Rectal smooth muscle tissue (tissue), 1 donor: ENCODE measurements around the gene SLC34A1.
"Not testable (repeated sequence)": the region's sequence is repeated elsewhere in the genome, so short reads cannot be mapped to it uniquely, and the experiment has no call there.

Experiments
- H3K27ac ChIP-seq: one replicate; pipeline ENCODE4 v1.7.0; 2013; ENCODE audit warnings: low read depth, low read length, inconsistent platforms
- H3K27me3 ChIP-seq: one replicate; pipeline ENCODE4 v1.7.0; 2013; ENCODE audit warnings: low read length; ENCODE audit not compliant: control insufficient read depth, insufficient read depth
- H3K36me3 ChIP-seq: one replicate; pipeline ENCODE4 v1.7.0; 2013; ENCODE audit warnings: low read length; ENCODE audit not compliant: control insufficient read depth, insufficient read depth
- H3K4me1 ChIP-seq: one replicate; pipeline ENCODE4 v1.7.0; 2013; ENCODE audit warnings: low read length; ENCODE audit not compliant: control insufficient read depth, insufficient read depth
- H3K4me3 ChIP-seq: one replicate; pipeline ENCODE4 v1.7.0; 2013; ENCODE audit warnings: low read length
- H3K9ac ChIP-seq: one replicate; pipeline ENCODE4 v1.7.0; 2013; ENCODE audit warnings: low read length

SLC34A1 gene, protein sequence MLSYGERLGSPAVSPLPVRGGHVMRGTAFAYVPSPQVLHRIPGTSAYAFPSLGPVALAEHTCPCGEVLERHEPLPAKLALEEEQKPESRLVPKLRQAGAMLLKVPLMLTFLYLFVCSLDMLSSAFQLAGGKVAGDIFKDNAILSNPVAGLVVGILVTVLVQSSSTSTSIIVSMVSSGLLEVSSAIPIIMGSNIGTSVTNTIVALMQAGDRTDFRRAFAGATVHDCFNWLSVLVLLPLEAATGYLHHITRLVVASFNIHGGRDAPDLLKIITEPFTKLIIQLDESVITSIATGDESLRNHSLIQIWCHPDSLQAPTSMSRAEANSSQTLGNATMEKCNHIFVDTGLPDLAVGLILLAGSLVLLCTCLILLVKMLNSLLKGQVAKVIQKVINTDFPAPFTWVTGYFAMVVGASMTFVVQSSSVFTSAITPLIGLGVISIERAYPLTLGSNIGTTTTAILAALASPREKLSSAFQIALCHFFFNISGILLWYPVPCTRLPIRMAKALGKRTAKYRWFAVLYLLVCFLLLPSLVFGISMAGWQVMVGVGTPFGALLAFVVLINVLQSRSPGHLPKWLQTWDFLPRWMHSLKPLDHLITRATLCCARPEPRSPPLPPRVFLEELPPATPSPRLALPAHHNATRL

DNA sequence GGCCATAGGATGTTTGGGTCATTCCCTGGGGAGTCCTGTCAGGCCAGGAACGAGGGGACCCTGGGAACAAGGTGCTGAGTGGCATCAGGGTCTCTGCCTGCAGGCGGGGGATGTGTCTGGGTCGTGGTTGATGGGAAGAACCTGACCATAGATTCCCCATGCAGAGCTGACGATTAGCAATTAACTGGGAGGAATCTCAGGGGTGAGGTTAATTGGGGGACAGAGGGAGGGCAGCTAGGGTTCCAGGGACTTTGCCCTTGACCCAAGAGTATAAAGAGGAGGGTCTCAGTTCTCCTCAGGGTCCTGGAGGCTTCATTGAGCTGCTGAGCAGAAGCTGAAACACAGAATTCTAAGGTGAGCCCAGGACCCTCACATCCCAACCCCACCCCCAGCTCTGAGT, at the start of gene SLC34A1:
TSS of gene SLC34A1 (plus strand) at position 301 of the 400 bp plus-strand sequence. CDS start 1,308 bp downstream, outside the sequence.
- no peaks in the 10 kb centered on the region for H3K27me3 ChIP-seq
- no peaks in the 10 kb centered on the region for H3K36me3 ChIP-seq
- H3K4me1 ChIP-seq: no peaks in the 10 kb centered on the region
- H3K4me3 ChIP-seq: no peak within 1 kb of the TSS
- H3K27ac ChIP-seq: no peak within 1 kb of the TSS
- no peak within 1 kb of the TSS for H3K9ac ChIP-seq

- Histone ChIP-seq H3K36me3 (peaks cover 58% of the 10 kb centered on the region), H3K9ac (no peak overlapping the region), H3K27me3 (no peaks in the 10 kb centered on the region), H3K27ac (no peak overlapping the region), H3K4me1 (no peaks in the 10 kb centered on the region), H3K4me3 (no peak overlapping the region)
These were observed 49.2 kb upstream of the SLC34A1 start for GRCh38 chr5:177334781-177335700.

DNA sequence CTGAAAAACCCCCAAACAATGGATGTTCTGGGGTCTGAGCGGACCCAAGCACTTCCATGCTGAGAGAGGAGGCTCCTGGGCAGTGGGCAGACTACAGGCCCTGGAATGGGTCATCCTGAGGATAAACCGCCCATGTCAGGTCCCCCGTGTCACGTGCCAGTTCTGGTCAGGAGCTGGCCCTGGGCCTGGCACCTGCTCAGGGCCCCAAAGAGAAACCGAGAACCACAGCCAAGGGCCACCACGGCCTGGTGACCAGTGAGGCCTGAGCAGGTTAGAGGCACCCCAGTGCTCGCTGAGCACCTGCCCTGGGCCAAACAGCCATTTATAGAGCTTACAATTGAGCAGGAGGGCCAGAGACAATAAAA, 48.6 kb upstream of the SLC34A1 start:
- no peak overlapping the region for H3K4me3 ChIP-seq
- H3K9ac ChIP-seq: no peak overlapping the region
- peaks cover 56% of the 10 kb centered on the region for H3K36me3 ChIP-seq
- H3K4me1 ChIP-seq: no peaks in the 10 kb centered on the region
- H3K27me3 ChIP-seq: no peaks in the 10 kb centered on the region
- H3K27ac ChIP-seq: no peak overlapping the region

DNA sequence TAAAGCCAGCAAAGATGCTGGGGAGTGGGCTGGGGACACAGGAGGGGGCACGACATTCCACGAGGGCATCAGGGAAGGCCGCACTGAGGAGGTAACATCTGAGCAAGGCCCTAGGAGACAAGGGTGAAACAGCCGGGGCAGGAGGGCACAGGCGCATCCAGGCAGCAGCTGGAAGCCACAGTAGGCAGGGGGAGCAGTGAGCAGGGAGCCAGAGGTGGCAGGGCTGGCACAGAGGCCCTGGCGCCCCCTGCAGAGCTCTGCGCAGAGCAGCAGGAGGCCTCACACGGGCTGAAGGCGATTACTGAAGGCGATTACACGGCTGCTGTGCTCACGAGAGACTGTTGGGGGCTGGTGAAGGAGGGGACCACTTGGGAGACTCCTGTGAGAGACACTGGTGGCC, 48.1 kb upstream of the SLC34A1 start:
- no peak overlapping the region for H3K9ac ChIP-seq
- H3K4me3 ChIP-seq: no peak overlapping the region
- no peaks in the 10 kb centered on the region for H3K27me3 ChIP-seq
- no peaks in the 10 kb centered on the region for H3K4me1 ChIP-seq
- no peak overlapping the region for H3K27ac ChIP-seq
- H3K36me3 ChIP-seq: peaks cover 53% of the 10 kb centered on the region

DNA sequence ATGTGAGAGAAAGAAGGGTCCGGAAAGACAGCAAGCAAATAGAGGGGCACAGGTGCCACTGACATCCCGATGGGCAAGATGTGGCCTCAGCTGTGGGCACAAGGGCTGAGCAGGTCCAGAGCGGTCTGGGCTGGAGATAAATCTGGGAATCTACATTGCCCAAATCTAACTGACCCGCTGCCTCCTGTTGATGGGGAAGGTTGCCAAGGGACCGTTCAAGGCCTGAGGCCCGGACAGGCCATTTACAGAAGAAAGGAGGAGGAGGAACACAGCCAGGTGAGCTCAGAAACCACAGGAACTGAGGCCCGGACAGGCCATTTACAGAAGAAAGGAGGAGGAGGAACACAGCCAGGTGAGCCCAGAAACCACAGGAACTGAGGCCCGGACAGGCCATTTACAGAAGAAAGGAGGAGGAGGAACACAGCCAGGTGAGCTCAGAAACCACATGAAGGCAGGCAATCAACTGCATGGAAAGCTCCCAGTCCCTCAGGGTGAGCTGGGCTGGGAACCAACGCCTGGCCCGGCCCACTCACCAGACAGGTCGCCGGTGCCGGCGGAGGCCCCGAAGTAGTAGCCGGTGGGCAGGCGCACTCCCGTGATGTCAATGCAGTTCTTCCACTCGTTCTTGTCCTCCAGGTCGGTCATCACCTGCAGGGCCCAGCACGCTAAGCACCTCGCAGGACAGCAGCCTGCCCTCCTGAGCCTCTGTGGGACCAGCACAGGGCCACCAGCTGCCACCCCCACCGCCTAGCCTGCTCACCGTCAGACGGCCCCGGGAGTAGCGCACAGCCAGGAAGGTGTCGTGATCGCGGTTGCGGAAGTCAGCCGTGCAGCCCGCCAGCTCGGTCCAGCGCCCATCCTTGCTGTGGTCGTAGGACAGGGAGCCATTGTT, 47.4 kb upstream of the SLC34A1 start:
- Histone ChIP-seq H3K4me3 (no peak overlapping the region), H3K27me3 (no peaks in the 10 kb centered on the region), H3K9ac (no peak overlapping the region), H3K27ac (no peak overlapping the region), H3K36me3 (peaks cover 53% of the 10 kb centered on the region), H3K4me1 (no peaks in the 10 kb centered on the region)

DNA sequence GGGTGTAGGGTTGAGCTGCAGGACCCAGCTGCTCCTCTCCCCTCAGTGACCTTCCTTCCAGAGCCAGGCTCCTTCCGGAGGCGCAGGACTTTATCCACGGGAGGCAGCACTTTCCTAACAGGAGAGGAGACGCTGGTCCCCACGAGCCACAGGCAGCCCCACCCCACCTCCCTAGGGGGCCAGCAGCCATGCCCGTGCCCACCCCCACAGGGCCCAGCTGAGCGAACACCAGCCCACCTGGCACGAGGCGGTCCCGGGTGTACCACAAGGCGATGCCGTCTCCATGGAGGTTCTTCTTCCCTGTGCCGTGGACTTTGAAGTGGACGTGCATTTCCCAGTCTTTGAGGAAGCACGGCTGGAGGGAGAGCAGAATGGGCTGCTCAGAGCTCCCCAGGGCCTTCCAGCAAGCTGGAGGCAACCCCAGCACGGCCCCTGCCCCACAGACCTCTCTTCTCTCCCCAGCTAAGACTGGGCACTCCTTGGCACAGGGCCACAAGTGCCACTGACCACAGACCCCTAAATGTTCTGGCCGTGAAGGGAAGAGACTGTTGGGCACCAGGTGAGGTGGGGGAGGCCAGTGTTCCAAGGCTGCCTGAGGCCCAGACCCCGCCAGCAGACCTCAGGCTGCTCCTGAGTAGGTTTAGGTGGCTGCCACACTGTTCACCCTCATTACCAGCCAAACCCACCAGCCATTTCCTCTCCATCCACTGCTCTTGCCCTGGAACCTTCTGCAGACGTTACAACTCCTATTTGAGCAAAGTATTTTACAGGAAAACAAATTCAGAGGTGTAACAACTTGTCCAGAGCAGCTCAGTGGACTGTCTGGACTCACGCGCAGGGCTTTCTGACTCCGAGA, 45.8 kb upstream of the SLC34A1 start:
- no peak overlapping the region for H3K9ac ChIP-seq
- H3K4me3 ChIP-seq: no peak overlapping the region
- no peak overlapping the region for H3K27ac ChIP-seq
- no peaks in the 10 kb centered on the region for H3K27me3 ChIP-seq
- H3K4me1 ChIP-seq: no peaks in the 10 kb centered on the region
- peaks cover 42% of the 10 kb centered on the region for H3K36me3 ChIP-seq

DNA sequence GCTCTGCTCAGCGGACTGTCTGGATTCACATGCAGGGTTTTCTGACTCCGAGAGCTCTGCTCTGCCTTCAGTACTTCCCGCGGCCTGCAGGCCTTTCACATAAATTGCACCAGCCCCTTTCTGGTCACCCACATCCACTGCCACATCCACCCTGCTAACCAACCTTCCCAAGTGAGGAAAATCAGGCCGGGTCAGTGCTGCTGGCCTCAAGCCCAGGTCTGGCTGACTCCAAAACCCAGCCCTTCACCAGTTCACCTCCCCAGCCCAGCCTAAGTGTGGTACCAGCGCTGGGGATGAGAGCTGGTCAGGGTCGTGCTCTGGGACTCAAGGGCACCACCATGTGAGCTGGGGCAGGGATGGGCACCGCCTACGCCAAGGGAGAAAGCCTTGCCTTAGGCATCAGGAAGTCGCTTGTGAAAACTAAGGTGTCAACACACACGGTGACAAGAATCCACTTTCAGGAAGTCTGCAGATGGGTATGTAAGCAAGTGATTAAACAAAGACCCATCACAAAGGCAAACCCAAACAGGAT, 45.1 kb upstream of the SLC34A1 start:
- peaks cover 35% of the 10 kb centered on the region for H3K36me3 ChIP-seq
- H3K27me3 ChIP-seq: no peaks in the 10 kb centered on the region
- H3K27ac ChIP-seq: no peak overlapping the region
- H3K4me3 ChIP-seq: no peak overlapping the region
- H3K9ac ChIP-seq: no peak overlapping the region
- no peaks in the 10 kb centered on the region for H3K4me1 ChIP-seq

GRCh38 chr5:177343000-177343399, 41.2 kb upstream of the SLC34A1 start:
- not testable (repeated sequence) for H3K9ac ChIP-seq, H3K27me3 ChIP-seq, H3K4me1 ChIP-seq, H3K36me3 ChIP-seq, H3K27ac ChIP-seq, H3K4me3 ChIP-seq

DNA sequence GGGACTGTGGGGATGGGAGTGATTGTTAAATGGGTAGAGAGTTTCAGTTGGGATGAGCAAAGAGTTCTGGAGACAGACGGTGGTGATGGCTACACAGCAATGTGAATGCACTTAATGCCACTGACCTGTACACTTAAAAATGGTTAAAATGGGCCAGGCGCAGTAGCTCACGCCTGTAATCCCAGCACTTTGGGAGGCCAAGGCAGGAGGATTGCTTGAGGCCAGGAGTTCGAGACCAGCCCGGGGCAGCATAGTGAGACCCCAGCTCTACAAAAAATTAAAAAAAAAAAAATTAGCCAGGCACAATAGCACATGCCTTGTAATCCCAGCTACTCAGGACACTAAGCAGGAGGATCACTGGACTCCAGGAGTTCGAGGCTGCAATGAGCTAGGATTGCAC, 40.5 kb upstream of the SLC34A1 start:
- Histone ChIP-seq H3K4me1 (no peaks in the 10 kb centered on the region), H3K27me3 (no peaks in the 10 kb centered on the region), H3K9ac (no peak overlapping the region), H3K27ac (no peak overlapping the region), H3K4me3 (no peak overlapping the region), H3K36me3 (peaks cover 7% of the 10 kb centered on the region)

GRCh38 chr5:177344891-177345290, 39.3 kb upstream of the SLC34A1 start:
- H3K4me3 ChIP-seq: no peak overlapping the region
- H3K4me1 ChIP-seq: no peaks in the 10 kb centered on the region
- H3K27ac ChIP-seq: no peak overlapping the region
- no peaks in the 10 kb centered on the region for H3K27me3 ChIP-seq
- peaks cover 7% of the 10 kb centered on the region for H3K36me3 ChIP-seq
- H3K9ac ChIP-seq: no peak overlapping the region

- Histone ChIP-seq H3K27ac (no peak overlapping the region), H3K9ac (no peak overlapping the region), H3K36me3 (peaks cover 7% of the 10 kb centered on the region), H3K4me1 (peaks cover 7% of the 10 kb centered on the region), H3K27me3 (no peaks in the 10 kb centered on the region), H3K4me3 (no peak overlapping the region)
These were observed 37.4 kb upstream of the SLC34A1 start for GRCh38 chr5:177346820-177347219.
